HG02623 (cell line): ENCODE data around the gene ZNF512B.
A peak's percentile ranks its signal among the peaks of the same experiment; 100 is the strongest.
"Not testable (repeated sequence)": the region's sequence is repeated elsewhere in the genome, so short reads cannot be mapped to it uniquely, and the experiment has no call there.

ENCODE experiments used
- ATAC-seq: cut with Tn5 transposase; IDR thresholded peaks from one replicate; pipeline ENCODE4 v1.9.1; 2021; ENCODE audit warnings: moderate library complexity; ENCODE audit not compliant: unreplicated experiment

Gene ZNF512B

GRCh38 chr20:63969838-63970713 lies at the start of gene ZNF512B:
Gene ZNF512B, minus strand, starts transcription at chr20:63969930. Its CDS starts 1,980 bp downstream, at chr20:63967950.
- no peak for ATAC-seq

- ATAC-seq = no peak
Observed at GRCh38 chr20:64015635-64016034, 45.9 kb upstream of the ZNF512B start.

- ATAC-seq = not testable (repeated sequence)
Observed at GRCh38 chr20:64012385-64013154, 42.8 kb upstream of the ZNF512B start.

- ATAC-seq = no peak
Observed at GRCh38 chr20:64011366-64011779, 41.6 kb upstream of the ZNF512B start.

- no peak for ATAC-seq
Observed at GRCh38 chr20:64010711-64011237, 41.0 kb upstream of the ZNF512B start.

- ATAC-seq = no peak
Observed at GRCh38 chr20:64009811-64010387, 40.2 kb upstream of the ZNF512B start.

- no peak for ATAC-seq
Observed at GRCh38 chr20:64006902-64007301, 37.2 kb upstream of the ZNF512B start.

GRCh38 chr20:64006490-64006889 lies 36.8 kb upstream of the ZNF512B start:
- ATAC-seq = no peak

GRCh38 chr20:64005394-64005793 lies 35.7 kb upstream of the ZNF512B start:
- ATAC-seq = no peak

- no peak for ATAC-seq
Observed at GRCh38 chr20:64003960-64004725, 34.4 kb upstream of the ZNF512B start.

- ATAC-seq = no peak
Observed at GRCh38 chr20:64001607-64002011, 31.9 kb upstream of the ZNF512B start.

GRCh38 chr20:64000906-64001305 lies 31.2 kb upstream of the ZNF512B start:
- no peak for ATAC-seq

- no peak for ATAC-seq
Observed at GRCh38 chr20:63982937-63983336, 13.2 kb upstream of the ZNF512B start.

GRCh38 chr20:63980806-63981728 lies 11.3 kb upstream of the ZNF512B start, which contains the start of gene PRPF6:
Gene PRPF6, plus strand, starts transcription at chr20:63981132. Its CDS starts 114 bp downstream, at chr20:63981246.
- ATAC-seq = peak; percentile 51

- ATAC-seq = no peak
Observed at GRCh38 chr20:63980317-63980805, 10.6 kb upstream of the ZNF512B start.

GRCh38 chr20:63979557-63980316 lies 10.0 kb upstream of the ZNF512B start, which contains the start of gene SAMD10:
Gene SAMD10, minus strand, starts transcription at chr20:63979642. Its CDS starts 175 bp downstream, at chr20:63979467.
- no peak for ATAC-seq

- no peak for ATAC-seq
Observed at GRCh38 chr20:63979229-63979556, 9.5 kb upstream of the ZNF512B start.
